HPDE6-E6E7 (cell line): ENCODE measurements around the gene EIF1AX.
A peak's percentile ranks its signal among the peaks of the same experiment; 100 is the strongest.
"Not testable (repeated sequence)": the region's sequence is repeated elsewhere in the genome, so short reads cannot be mapped to it uniquely, and the experiment has no call there.

Experiments used
- DNase-seq: peaks from one replicate; pipeline ENCODE4 v3.0.0; 2011; ENCODE audit warnings: missing footprints; ENCODE audit errors: extremely low spot score

Gene EIF1AX

GRCh38 chrX:20141281-20142220 is at the start of gene EIF1AX:
EIF1AX (minus strand) TSS chrX:20141838; CDS start chrX:20141640, 198 bp downstream.
- DNase-seq = peak; percentile 88

GRCh38 chrX:20189171-20189570 is 47.5 kb upstream of the EIF1AX start:
- DNase-seq = no peak

- no peak for DNase-seq
These were observed 40.1 kb upstream of the EIF1AX start for GRCh38 chrX:20181598-20182329.

- DNase-seq = no peak
These were observed 35.5 kb upstream of the EIF1AX start for GRCh38 chrX:20177093-20177492.

- no peak for DNase-seq
These were observed 32.2 kb upstream of the EIF1AX start for GRCh38 chrX:20173856-20174255.

- DNase-seq = no peak
These were observed 31.7 kb upstream of the EIF1AX start for GRCh38 chrX:20173313-20173712.

- no peak for DNase-seq
These were observed 30.2 kb upstream of the EIF1AX start for GRCh38 chrX:20171887-20172286.

- not testable (repeated sequence) for DNase-seq
These were observed 20.9 kb upstream of the EIF1AX start for GRCh38 chrX:20162516-20162915.

GRCh38 chrX:20159797-20160385 is 18.3 kb upstream of the EIF1AX start:
- DNase-seq = no peak

- DNase-seq = no peak
These were observed 10.1 kb upstream of the EIF1AX start for GRCh38 chrX:20151689-20152088.

GRCh38 chrX:20149326-20149725 is 7.7 kb upstream of the EIF1AX start:
- no peak for DNase-seq

- no peak for DNase-seq
These were observed 5.9 kb upstream of the EIF1AX start for GRCh38 chrX:20147561-20147960.

GRCh38 chrX:20144491-20144890 is 2.9 kb upstream of the EIF1AX start:
- DNase-seq = peak; percentile 22

GRCh38 chrX:20143561-20143960 is 1.9 kb upstream of the EIF1AX start:
- no peak for DNase-seq

- DNase-seq = no peak
These were observed 1.5 kb upstream of the EIF1AX start for GRCh38 chrX:20143111-20143510.

GRCh38 chrX:20140420-20140819 is 1.2 kb downstream of the EIF1AX start:
- no peak for DNase-seq

GRCh38 chrX:20139966-20140365 is 1.7 kb downstream of the EIF1AX start:
- no peak for DNase-seq

GRCh38 chrX:20135944-20136343 is 5.7 kb downstream of the EIF1AX start:
- DNase-seq = no peak

GRCh38 chrX:20132666-20133065 is 9.0 kb downstream of the EIF1AX start:
- no peak for DNase-seq

- no peak for DNase-seq
These were observed 11.3 kb downstream of the EIF1AX start for GRCh38 chrX:20130357-20130756.

- no peak for DNase-seq
These were observed 12.1 kb downstream of the EIF1AX start for GRCh38 chrX:20129547-20129946.

- no peak for DNase-seq
These were observed 13.0 kb downstream of the EIF1AX start for GRCh38 chrX:20128670-20129069.
